CD4-positive, alpha-beta T cell treated with Interleukin-17A for 1 hour (primary cell): ENCODE results near the gene ASAP3.

ENCODE experiments used
- DNase-seq: peaks from one replicate; pipeline ENCODE4 v3.0.0-alpha.2; 2020

The ASAP3 gene

DNA sequence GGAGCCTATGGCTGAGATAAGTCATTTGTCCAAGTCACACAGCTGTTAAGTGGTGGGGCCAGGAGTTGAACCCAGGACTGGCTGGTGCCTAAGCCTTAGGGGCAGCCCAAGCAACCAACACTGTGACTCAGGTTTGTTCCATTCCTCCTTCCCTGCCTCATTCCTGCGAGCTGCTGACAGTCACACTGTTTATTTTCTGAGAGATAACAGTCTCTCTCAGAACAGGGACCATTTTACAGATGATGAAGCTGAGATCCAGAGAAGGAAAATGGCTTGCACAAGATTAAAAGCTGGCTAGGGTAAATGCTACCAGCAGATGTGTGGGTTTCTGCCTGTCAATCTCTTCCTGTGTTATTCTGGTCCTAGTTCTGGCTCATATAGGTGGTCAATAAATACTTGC, 35.1 kb downstream of the ASAP3 start:
- no peak for DNase-seq

DNA sequence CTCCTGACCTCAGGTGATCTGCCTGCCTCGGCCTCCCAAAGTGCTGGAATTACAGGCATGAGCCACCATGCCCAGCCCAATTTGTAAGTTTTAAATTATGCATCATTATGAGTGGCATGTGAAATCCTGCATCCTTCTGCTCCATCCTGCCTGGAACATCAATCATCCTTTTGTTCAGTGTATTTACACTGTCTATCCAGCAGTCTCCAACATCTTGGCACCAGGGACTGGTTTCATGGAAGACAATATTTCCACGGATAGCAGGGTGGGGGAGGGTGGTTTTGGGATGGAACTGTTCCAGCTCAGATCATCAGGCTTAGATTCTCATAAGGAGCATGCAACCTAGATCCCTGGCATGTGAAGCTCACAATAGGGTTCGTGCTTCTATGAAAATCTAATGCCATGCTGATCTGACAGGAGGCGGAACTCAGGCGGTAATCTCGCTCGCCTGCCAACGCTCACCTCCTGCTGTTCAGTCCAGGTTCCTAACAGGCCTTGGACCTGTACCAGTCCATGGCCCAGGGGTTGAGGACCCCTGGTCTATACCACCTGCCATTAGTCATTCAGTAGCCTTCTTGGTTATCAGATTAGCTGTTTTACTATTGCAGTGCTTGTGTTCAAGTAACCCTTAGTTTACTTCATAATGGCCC, 37.2 kb downstream of the ASAP3 start:
- no peak for DNase-seq

DNA sequence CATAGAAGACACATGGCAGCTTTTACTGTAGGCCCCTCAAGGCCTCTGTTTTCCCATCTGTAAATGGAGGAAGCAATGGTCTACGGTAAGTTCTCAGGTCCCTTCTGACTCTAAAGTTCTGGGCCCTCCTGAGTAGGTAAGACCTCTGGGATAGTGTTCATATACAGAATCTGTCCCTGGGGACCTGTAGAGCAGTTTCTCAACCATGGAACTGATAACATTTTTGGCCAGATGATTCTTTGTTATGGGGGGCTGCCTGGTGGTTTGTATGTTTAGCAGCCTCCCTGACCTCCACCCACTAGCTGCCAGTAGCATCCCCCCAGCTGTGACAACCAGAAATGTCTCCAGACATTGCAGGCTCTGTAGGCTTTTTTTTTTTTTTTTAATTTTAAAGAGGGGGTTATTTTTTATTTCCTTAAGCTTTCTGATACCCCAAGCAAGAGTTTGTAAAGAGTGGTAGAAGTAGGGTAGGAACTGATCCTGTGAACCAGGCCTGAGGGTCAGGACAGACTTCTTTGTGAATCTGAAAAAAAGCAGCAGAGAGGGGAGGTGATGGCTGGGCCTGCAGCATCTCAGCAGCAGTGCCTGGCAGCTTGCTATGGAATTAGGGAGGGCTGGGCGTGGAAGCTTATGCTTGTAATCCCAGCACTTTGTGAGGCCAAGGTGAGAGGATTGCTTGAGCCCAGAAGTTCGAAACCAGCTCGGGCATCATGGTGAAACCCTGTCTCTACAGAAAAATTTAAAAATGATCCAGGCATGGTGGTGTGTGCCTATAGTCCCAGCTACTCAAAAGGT, 39.2 kb downstream of the ASAP3 start:
- DNase-seq, result no peak

DNA sequence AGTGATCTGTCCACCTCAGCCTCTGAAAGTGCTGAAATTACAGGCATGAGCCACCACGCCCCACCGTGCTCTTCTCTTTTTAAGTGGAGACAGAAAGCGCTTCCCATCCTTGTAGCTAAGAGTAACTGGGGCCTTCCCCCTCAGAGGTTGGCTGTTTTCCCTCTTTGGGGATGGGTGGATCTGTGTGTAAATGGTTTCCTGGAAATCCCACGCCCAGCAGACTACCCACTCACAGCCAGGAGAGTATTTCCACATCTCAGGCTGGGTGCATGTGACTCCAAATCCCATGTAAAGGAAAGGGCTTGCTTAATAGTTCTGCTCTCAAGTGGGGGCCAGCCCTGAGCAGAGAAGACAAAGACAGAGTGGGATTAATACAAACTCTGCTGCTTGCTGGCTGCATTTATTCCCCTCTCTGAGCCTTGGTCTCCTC, 39.9 kb downstream of the ASAP3 start:
- no peak for DNase-seq

DNA sequence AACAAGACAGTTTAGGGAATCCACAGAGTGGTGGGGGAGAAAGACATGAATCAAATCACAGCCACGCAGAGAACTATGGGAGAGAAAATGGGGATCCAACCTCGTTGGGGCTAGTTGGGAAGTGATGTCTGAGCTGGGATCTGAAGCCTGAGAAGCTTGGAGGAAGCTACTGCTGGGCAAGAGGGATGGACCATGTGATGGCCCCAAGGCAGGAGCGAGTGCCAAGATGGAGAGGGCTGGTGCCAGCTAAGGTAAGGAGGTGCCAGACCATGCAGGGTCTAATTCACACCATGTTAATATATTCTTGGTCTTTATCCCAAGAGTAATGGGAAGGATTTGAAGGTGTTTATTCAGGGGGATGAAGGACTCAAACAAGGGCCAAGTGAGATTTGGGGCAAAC, 41.2 kb downstream of the ASAP3 start:
- DNase-seq, result no peak

DNA sequence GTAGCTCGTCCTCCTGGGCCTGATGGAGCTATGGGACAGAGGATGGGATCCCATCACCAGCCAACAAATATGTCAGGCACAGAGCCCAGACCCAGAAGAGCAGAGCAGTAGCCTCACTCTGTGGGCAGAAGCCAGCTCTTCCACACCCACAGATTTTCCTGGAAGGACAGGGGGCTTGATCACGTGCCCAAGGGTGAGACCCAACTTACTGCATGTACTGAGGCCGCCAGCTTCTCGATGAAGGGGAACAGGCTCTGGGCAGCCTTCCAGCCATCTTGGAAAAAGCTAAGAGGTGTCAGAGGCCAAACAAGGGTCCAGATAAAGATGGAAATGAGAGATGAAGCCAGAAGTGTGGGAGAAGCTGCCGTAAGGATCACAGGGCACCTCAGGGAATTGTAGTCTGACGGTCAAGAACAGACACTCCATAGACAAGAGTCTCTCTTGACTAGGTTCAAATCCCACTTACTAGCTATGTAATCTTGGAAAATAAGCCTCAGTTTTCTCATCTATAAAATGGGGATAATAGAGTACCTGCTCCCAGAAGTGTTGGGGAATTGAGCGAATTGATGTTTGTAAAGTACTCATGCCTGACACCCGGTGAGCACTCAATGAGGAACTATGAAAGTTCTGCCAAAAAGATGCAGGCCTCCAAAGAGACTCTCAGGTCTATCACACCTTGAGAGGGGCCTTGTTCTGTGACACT, 42.4 kb downstream of the ASAP3 start:
- DNase-seq, result no peak

DNA sequence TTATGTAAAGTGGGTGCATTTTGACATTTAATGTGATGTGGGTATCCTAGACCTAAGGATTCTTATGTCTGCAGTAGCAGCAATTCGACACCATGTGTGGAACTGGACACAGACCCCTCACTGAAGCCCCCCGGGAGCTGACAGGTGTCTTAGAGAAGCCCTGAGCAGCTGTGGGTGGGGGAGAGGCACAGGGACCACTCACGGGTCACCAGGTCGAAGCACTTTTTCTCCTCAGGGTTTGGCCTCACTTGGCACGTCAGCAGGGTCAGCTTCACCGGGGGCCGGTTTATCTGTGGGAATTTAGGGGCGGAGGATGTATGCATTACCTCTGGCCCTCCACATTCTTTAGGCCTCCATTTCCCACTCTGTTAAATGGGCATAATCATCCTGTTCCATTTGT, 45.4 kb downstream of the ASAP3 start:
- no peak for DNase-seq

DNA sequence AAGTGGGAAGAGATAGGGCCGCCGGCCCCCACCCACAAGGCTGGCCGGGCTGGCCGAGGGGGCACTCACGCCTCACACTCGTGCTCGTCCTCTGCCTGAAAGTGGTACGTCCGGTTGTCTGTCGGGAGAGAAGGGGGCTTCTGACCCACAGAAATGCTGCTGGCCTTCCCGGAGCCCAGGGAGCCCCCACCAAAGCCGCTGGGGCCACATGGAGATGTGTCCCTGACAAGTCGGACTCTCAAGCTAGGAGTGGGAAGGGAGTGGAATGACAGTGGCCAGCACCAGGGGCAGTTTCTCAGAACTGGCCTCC, 46.7 kb downstream of the ASAP3 start:
- DNase-seq, result no peak

DNA sequence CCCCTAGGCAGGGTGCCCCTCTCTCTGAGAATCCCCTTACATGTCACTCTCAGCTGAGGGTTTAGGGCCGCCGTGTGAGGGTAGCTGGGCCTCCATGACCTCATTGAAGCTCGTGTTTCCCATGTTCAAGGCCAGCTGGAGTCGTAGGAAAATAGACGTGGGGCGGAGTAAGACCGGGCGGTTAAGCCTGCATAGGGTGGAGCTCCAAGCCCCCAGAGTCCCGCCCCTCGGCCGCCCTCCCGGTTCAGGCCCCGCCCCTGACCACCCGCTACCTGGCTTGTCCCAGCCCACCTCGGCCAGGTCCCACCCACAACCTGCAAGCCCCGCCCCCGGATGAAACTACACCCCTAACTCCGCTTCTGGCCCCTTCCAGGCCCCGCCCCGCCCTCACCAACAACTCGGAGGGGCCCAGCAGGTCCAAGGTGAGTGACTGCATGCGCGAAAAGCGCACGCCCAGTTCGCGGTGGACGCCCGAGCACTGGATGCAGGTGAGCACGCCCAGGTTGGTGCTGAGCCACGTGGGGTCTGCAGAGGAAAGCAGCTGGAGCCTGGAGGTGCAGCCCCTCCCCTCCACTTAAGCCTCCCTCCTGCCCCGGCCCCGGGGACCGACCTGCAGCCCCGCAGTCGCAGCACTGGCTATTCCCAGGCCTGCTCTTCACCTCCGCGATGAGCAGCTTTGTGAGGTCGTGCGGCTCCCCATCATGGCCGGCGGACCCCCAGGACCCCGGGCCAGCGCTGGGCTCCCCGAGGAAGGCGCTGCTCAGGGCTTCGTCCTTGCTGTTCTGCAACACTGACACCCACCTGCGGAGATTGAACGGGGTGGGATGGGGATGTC, 47.2 kb downstream of the ASAP3 start:
- DNase-seq, result peak; percentile 61

DNA sequence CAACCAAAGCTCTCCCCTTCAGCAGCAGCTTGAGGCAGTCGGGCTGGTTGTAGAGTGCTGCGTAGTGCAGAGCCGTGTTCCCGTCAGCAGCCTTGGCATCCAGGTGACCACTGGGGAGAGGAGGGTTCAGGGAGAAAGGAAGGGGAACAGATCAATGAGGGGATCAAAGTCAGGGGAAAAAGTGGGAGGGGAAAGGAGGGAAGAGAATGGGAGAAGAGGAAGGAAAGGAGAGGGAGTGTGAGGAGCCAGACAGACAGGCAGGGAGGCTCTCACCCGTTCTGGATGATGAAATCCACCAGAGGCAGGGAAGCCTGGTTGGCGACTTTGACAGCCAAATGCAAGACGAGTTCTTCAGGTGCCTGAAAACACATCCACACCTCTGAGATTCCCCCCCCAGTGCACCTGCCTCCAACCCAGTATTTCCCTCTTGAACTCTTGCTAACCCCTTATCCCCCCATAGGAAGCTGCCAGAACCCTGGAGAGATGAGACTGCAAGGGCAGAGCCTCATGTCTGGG, 49.7 kb downstream of the ASAP3 start:
- no peak for DNase-seq

DNA sequence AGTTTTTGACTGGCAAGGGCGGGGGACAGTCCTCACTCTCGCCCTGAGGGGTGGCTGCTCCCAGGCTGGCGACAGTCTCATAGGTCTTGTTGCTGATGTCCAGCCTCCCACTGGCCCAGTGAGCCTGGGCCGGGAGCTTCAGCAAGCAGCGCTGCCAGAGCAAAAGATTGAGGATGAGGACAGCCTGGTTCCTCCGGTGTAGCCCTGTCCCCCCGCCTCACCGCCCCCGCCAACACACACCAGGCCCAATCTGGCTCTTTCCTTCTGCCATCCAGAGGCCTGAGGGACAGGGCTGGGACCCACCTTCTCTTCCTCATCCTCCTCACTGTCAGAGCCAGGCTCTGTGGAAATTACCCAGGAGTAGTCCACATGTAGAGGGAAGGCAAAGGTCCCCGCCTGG, 50.9 kb downstream of the ASAP3 start:
- no peak for DNase-seq

DNA sequence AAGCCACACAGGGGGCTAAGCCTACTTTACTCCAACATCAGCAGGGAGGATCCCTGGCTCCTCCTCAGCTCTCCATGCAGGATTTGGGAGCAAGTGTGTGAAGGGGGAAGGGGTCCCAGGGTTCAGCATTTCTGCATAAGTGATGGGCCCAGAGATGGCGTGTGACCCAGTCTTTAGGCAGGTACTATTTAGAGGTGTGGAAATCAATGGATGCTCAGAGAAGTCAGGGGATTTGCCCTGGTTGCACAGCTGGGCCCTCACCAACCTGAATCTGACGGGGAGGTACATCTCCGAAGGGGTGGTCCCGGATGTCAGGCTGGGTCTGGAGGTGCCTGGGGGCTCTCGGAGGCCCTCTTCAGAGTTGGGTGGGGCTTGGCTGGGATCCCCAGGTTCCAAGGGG, 52.5 kb downstream of the ASAP3 start:
- DNase-seq, result no peak

DNA sequence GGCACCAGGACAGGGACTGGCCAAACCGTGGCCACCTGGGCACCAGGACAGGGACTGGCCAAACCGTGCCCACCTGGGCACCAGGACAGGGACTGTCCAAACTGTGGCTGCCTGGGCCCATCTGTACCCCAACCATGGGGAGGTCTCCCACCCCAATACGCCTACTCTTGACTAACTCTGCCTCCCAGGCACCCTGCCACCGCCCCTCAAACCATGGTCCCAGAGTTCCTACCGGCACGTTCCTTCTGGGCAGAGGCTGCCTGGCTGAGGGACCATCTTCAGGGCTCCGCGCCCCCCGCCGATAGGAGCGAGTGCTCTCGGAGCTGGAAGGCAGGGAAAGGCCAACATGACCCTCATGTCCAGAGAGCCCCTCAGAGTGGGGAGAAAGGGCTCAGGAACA, 53.2 kb downstream of the ASAP3 start:
- DNase-seq, result no peak

DNA sequence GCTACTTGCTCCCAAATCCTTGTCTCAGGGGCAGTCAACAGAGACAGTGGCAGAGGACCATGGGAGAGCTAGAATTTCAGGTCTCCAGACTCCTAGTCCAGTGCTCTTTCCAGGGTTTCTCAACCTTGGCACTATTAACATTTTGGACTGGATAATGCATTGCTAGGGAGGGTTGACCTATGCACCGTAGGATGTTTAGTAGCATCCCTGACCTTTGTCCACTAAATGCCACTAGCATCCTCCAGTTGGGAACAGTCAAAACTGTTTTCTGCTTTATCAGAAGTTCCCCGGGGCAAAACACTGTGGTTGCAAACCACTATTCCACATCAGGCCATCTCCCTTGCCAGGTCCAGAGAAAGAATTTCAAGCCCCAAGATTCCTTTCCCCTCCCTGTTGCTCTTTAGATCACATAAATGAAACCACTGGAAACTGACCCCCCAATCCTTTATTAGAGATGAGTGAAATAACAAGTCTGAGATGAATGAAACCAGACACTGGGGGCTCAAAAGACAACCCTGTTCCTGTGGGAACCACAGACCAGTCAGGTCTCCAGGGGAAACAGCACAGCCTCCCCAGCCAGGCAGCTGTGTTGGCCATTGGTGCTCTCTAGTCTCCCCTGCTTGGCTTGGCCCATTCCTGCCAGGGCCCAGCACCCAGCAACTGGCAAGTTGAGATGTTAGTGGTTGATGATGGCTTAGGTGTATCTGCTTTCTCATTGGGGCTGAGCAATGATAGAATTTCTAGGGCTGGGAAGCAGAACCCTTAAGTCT, 55.7 kb downstream of the ASAP3 start:
- DNase-seq, result no peak

DNA sequence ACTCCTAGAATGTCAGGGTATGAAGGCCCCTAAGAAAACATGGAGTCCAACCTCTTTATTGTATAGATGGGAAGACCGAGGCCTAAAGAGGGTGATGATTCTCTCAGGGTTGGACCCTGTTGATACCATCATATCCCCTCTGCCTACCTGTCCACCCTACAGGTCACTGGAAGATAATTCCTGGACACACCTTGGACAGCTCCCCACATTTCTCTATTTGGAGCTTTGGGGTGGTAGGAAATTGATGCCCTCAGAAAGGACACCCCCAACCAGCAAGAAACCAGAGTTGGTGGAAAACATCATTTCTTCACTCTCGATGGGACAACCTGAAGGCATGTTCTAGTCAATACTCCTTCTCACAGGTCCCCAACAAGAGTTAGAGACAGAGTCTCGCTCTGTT, 56.4 kb downstream of the ASAP3 start:
- DNase-seq, result no peak

DNA sequence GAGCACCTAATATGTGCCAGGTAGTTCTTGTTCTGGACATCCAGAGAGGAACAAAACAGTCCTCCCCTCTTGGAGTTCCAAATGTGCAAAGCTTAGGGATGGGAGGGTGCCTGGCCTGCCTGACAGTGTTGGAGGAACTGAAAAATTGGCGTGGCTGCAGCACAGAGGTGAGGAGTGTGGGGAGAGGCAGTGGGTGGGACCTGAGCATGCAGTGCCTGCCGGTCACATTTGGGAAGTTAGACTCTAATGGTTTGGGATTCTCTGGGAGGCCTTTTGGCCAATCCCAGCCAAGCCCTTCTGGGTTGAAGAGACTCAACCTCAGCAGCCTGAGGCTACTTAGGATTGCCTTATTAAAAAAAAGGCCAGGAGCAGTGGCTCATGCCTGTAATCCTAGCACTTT, 57.2 kb downstream of the ASAP3 start:
- no peak for DNase-seq

DNA sequence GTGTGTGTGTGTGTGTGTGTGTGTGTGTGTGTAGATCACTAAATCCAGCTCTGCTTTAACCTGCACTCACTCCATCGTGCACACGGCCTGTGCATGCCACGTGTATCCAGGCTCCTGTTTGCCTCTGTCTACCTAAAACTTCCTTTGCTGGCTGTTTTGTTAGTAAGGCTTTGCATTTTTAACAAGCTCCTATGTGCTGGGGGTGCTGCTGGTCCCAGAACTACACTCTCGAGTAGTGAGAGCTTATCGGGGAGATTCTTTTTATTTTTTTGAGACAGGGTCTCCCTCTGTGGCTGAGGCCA, 58.8 kb downstream of the ASAP3 start:
- no peak for DNase-seq

DNA sequence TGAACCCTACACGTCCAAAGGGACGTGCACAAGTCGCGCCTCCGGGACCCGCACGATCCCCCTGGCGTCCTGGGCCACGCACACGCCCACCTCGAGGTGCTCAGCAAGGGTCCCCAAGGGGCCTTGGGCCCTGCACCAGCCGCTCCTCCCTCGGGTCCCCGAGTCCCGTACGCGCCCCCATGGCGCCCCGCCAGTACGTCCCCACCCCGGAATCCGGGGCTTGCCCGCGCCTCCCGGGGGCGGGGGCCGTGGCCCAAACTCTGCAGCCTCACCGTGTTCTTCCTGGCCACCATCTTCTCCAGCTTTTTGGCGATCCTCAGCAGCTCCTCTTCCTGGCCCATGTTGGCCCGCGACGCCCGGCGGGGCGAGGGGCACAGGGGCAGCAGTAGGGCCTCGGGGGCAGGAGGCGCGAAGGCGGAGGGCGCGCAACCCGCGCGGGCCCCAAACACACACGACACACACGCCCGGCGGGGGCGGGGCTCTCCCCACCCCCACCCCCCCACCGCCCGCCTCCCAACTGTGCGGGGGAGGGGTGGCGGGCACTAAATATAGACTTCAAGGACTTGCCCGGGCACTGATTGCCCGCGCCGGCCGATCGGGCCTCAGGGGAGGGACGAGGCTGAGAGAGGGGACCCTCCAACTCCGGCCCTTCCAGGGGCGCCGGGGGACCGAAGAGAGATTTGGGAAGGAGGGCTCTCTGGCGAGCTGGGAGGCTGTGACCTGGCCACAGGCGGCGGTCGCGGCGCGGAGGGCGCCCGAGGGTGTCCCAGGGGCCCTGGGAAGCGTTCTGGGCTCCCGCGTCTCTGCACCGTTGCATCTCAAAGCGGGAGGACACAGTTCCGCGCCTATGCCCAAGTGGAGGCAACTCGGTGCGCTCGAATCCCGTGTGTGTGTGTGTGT, 59.4 kb downstream of the ASAP3 start, which contains the start of gene TCEA3:
Gene TCEA3 (minus strand): TSS at position 456 of the 900 bp plus-strand sequence. CDS start 115 bp downstream, at position 341.
- peak; percentile 37 for DNase-seq

DNA sequence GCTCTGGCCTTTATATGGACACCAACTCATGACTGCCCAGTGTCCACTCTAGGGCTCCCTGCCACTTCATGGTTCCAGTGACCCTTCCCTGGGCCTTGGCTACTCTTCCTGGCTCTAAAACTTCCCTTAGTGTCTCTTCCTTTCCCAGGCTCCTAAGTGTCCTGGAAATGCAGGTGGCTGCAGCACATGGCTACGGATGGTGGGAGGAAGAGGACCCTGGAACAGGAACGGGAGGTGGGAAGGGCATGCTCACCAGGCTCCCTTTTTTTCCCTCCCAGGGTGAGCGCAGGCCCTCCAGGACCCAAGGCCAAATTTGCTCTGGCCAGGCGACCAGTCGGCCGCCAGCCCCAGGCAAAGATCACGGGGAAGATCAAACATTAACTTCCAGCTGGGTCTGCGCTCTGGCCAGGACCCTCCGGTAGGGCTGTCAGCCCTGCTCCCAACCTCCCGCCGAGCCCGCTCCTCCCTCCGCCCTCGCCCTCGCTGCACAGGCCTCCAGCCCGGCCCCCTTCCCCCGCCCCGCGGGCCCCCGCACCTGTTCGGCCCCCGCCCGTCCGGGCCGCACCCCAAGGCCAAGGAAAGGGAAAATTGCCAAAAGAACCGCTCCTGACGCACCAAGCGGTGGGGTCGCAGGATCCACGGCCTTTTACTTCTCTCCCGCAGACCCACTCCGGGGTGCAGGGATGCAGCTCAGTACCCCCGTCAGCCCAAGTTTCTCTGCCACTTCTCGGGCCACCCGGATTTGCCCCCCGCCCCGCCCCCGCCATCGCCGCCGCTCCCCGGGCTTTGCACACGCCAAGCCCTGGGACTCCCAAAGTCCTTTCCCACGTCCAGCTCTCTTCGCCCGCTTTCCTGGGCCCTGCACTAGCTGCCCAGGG, 60.3 kb downstream of the ASAP3 start:
- no peak for DNase-seq

DNA sequence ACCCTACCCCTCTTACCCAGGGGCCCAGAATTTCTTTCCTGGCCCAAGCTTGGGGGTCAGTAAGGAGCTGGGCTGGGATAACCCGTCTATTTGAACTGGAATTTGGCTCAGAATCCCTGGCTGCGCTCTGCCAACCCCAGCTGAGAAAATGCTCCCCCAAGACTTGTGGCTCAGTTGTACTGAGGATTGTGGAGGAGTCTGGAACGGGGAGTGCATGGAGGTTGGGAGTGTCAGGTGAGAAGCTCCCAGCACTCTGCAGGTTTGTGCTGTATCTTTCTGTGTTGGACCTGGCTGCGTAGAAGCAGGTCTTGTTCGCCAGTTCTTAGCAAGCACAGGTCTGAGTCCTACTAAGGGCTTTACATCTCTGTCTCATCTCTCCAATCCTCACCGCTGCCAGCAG, 61.0 kb downstream of the ASAP3 start:
- no peak for DNase-seq
